Nephron progenitor cell (in vitro differentiated cells): ENCODE data around the gene ATP6AP2.
A peak's percentile ranks its signal among the peaks of the same experiment; 100 is the strongest.

Experiments used
- DNase-seq: peaks from one replicate; pipeline ENCODE4 v3.0.0; 2021
- H3K27ac Mint-ChIP-seq: 2 replicates; pipeline ENCODE4 v1.8.0; 2021; ENCODE audit warnings: mild to moderate bottlenecking, moderate library complexity, mixed read lengths
- H3K27me3 Mint-ChIP-seq: 2 replicates; pipeline ENCODE4 v1.8.0; 2021; ENCODE audit warnings: mild to moderate bottlenecking, low read depth, mixed read lengths; ENCODE audit not compliant: poor library complexity
- H3K36me3 Mint-ChIP-seq: 2 replicates; pipeline ENCODE4 v1.8.0; 2021; ENCODE audit warnings: low read depth, mixed read lengths
- H3K4me1 Mint-ChIP-seq: 2 replicates; pipeline ENCODE4 v1.8.0; 2021; ENCODE audit warnings: mixed read lengths
- H3K4me3 Mint-ChIP-seq: 2 replicates; pipeline ENCODE4 v1.8.0; 2021; ENCODE audit warnings: mild to moderate bottlenecking, moderate library complexity, mixed read lengths
- H3K9me3 Mint-ChIP-seq: 2 replicates; pipeline ENCODE4 v1.8.0; 2021; ENCODE audit warnings: mild to moderate bottlenecking, moderate library complexity, mixed read lengths
- TF ChIP-seq, protein P1 (sequence below): fragments of 200-600 bp; sonication (generic); IDR thresholded peaks from 2 replicates; pipeline ENCODE4 v1.5.0; 2021; ENCODE audit warnings: antibody characterized with exemption

ATP6AP2 gene

DNA sequence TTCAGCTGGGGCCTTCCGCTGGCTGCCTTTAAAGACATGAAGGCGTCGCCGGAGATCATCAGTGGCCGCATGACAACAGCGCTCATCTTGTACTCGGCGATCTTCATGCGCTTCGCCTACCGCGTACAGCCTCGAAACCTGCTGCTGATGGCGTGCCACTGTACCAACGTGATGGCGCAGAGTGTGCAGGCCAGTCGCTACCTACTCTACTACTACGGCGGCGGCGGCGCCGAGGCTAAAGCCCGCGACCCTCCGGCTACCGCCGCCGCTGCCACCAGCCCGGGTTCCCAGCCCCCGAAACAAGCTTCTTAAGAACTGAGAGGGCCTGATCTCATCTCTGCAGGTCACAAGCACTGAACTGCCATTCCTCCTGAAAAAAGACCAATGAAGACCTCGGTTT is 42.9 kb downstream of the ATP6AP2 start:
- H3K4me1 Mint-ChIP-seq: peaks cover 12% of the 10 kb centered on the region
- H3K27ac Mint-ChIP-seq: no peak overlapping the region
- H3K9me3 Mint-ChIP-seq: peaks cover 21% of the 10 kb centered on the region
- H3K4me3 Mint-ChIP-seq: no peak overlapping the region
- peaks cover 20% of the 10 kb centered on the region for H3K36me3 Mint-ChIP-seq
- no peak for DNase-seq
- peaks cover 3% of the 10 kb centered on the region for H3K27me3 Mint-ChIP-seq
- TF ChIP-seq, protein P1, sequence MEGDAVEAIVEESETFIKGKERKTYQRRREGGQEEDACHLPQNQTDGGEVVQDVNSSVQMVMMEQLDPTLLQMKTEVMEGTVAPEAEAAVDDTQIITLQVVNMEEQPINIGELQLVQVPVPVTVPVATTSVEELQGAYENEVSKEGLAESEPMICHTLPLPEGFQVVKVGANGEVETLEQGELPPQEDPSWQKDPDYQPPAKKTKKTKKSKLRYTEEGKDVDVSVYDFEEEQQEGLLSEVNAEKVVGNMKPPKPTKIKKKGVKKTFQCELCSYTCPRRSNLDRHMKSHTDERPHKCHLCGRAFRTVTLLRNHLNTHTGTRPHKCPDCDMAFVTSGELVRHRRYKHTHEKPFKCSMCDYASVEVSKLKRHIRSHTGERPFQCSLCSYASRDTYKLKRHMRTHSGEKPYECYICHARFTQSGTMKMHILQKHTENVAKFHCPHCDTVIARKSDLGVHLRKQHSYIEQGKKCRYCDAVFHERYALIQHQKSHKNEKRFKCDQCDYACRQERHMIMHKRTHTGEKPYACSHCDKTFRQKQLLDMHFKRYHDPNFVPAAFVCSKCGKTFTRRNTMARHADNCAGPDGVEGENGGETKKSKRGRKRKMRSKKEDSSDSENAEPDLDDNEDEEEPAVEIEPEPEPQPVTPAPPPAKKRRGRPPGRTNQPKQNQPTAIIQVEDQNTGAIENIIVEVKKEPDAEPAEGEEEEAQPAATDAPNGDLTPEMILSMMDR: no peak

DNA sequence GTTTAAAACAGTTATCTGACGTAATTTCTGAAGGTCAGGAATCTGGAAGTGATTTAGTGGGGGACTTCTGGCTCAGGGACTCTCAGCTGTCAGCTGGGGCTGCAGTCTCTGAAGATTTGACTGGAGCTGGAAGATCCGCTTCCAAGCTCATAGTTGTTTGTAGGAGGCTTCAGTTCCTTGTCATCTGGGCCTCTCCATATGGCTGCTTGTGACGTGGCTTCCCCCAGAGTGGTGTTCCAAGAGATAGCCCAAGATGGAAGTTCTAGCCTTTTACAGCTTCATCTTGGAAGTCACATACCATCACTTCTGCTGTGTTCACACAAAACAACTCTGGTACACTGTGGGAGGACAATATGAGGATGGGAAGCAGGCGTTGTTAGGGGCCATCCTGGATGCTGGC is 44.5 kb downstream of the ATP6AP2 start:
- Mint-ChIP-seq H3K27ac (no peak overlapping the region), H3K36me3 (peaks cover 20% of the 10 kb centered on the region), H3K4me1 (peaks cover 12% of the 10 kb centered on the region), H3K4me3 (no peak overlapping the region), H3K9me3 (peaks cover 21% of the 10 kb centered on the region), H3K27me3 (peaks cover 3% of the 10 kb centered on the region)
- TF ChIP-seq, protein P1: no peak
- DNase-seq: no peak

DNA sequence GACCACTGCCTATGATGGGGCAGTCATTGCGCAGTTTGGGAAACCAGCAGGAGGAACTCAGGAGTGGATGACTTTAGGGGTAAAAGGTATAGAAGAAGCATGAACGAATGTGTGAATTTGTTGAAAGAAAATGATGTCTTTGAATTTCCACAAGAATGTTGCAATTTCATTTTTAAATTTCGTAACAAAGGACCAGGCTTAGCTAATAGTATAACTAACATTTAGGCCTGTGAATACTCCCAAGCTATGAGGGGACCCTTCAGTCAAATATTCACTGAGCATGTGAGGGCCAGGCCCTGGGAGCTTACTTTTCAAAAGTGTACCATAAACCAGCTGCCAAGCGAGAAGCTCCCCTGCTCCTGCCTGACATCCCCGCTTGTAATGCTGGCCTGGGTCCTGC is 47.7 kb downstream of the ATP6AP2 start:
- Mint-ChIP-seq H3K4me1 (peaks cover 6% of the 10 kb centered on the region), H3K27me3 (peaks cover 3% of the 10 kb centered on the region), H3K36me3 (peaks cover 35% of the 10 kb centered on the region), H3K4me3 (no peak overlapping the region), H3K9me3 (peaks cover 7% of the 10 kb centered on the region), H3K27ac (peak overlapping the region; percentile 61)
- TF ChIP-seq, protein P1: no peak
- DNase-seq: no peak

DNA sequence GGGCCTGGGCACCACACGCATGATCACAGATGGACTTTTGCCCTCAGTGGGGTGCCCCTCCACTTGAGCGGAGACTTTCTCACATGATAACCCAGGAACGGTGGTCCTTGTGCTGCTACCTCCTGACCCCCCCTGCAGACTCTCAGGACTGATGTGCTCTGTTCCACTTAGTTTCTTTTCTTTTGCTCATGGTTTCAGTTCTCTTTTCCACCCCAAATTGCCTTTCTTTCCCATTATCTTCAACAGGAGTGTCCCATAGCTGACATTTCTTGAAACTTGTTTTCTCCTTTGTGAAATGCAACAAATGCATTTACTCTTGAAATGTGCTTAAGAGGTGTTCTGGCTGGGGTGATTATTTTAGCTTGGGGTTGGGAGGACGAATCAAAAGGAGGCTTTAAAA is 51.4 kb downstream of the ATP6AP2 start:
- H3K4me3 Mint-ChIP-seq: no peak overlapping the region
- no peak for DNase-seq
- no peak overlapping the region for H3K27ac Mint-ChIP-seq
- H3K9me3 Mint-ChIP-seq: peaks cover 6% of the 10 kb centered on the region
- H3K4me1 Mint-ChIP-seq: no peaks in the 10 kb centered on the region
- peaks cover 54% of the 10 kb centered on the region for H3K36me3 Mint-ChIP-seq
- no peaks in the 10 kb centered on the region for H3K27me3 Mint-ChIP-seq
- TF ChIP-seq, protein P1: no peak

DNA sequence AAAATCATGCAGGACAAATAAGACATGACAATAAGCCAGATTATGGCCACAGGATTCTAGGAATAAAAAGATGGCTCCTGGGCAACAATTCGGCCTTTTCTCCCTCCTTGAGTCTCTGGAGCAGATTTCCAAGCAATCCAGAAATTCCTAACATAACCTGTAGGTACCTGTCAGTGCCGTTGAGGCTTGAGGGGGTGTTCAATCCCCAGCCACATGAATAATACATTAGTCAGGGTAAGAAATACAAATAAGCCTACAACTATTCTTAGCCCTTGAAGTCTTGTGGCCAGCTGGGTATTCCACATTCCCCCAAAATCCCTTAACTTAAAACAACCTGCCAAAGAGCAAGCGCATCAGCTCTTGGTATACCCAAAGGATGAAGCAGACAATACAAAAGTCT is 56.9 kb downstream of the ATP6AP2 start:
- Mint-ChIP-seq H3K4me1 (no peaks in the 10 kb centered on the region), H3K36me3 (peaks cover 41% of the 10 kb centered on the region), H3K9me3 (peaks cover 13% of the 10 kb centered on the region), H3K27ac (no peak overlapping the region), H3K27me3 (no peaks in the 10 kb centered on the region), H3K4me3 (no peak overlapping the region)
- TF ChIP-seq, protein P1: no peak
- DNase-seq: no peak

DNA sequence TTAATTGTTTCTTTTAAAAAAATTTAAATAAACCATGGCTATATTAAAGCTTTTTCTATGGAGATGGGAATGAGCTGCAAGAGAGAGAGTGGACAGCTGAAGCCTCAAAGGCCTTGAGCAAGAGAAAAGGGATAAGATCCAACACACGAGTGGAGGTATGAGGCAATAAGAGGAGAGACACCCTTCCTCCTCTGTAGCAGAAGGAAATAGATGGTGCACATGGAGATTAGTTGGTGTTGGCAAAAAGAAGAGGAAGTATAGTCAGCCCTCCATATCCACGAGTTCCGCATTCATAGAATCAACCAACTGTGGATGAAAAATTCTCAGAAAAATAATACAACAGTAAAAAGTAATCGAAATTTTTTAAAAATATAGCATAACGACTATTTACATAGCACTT is 63.4 kb downstream of the ATP6AP2 start:
- peak overlapping the region; percentile 28 for H3K4me3 Mint-ChIP-seq
- TF ChIP-seq, protein P1: no peak
- H3K36me3 Mint-ChIP-seq: peaks cover 6% of the 10 kb centered on the region
- H3K27ac Mint-ChIP-seq: peak overlapping the region; percentile 18
- peaks cover 26% of the 10 kb centered on the region for H3K4me1 Mint-ChIP-seq
- peaks cover 3% of the 10 kb centered on the region for H3K27me3 Mint-ChIP-seq
- DNase-seq: no peak
- peaks cover 23% of the 10 kb centered on the region for H3K9me3 Mint-ChIP-seq
